SK-N-SH (cell line): ENCODE measurements around the gene CHPF2. TPM values are rescaled to one million over a fixed set of nuclear protein-coding genes. Genes with fewer than 3 reads are reported as not detected.

Source experiments
- CTCF ChIA-PET: fragments of 300-600, 350-600 bp; formaldehyde crosslinking; extraction: SDS; loops from one replicate; lab custom pipeline; 2021; lab: Yijun Ruan, JAX
- POLR2A ChIA-PET: fragments of 350-600 bp; sonication (Branson Sonifier 250); formaldehyde crosslinking; extraction: SDS; loops from one replicate; lab custom pipeline; 2020; ENCODE audit warnings: antibody characterized with exemption, inconsistent platforms; lab: Yijun Ruan, JAX
- DNase-seq: peaks from one replicate; pipeline ENCODE4 v3.0.0; 2012
- H2AFZ ChIP-seq: fragments of 200-600 bp; sonication (generic); 2 replicates; pipeline ENCODE4 v1.8.1; 2016; ENCODE audit warnings: antibody characterized with exemption, mild to moderate bottlenecking, low read depth
- H3F3A ChIP-seq: fragments of 200-600 bp; sonication (generic); replicated peaks from 2 replicates; pipeline ENCODE3; 2016; ENCODE audit warnings: antibody characterized with exemption, mild to moderate bottlenecking; ENCODE audit not compliant: insufficient read depth
- H3K27ac ChIP-seq, 2 experiments: fragments of 200-500 bp in 1 of 2; fragments of 200-600 bp in 1 of 2; sonication (Bioruptor generic) in 1 of 2; sonication (generic), shearing (Covaris generic) in 1 of 2; 2 replicates each; pipeline versions ENCODE4 v1.5.1 to v1.6.1; 2014 to 2016; ENCODE audit warnings: low read depth in 2 of 2, inconsistent platforms in 1 of 2, low read length in 1 of 2, mild to moderate bottlenecking in 1 of 2, mixed read lengths in 1 of 2
- H3K27me3 ChIP-seq: fragments of 200-600 bp; sonication (generic), shearing (Covaris generic); 2 replicates; pipeline ENCODE4 v1.6.1; 2016; ENCODE audit warnings: mixed run types; ENCODE audit not compliant: insufficient read depth
- H3K36me3 ChIP-seq, 2 experiments: fragments of 200-500 bp in 1 of 2; fragments of 200-600 bp in 1 of 2; sonication (Bioruptor generic) in 1 of 2; sonication (generic) in 1 of 2; replicated peaks in 1 of 2; 2 replicates each; pipeline versions ENCODE3 to v1.5.1; 2014 to 2016; ENCODE audit warnings: low read length in 1 of 2, mild to moderate bottlenecking in 1 of 2; ENCODE audit not compliant: insufficient read depth in 2 of 2, control insufficient read depth in 1 of 2
- H3K4me1 ChIP-seq, 2 experiments: fragments of 200-500 bp in 1 of 2; fragments of 200-600 bp in 1 of 2; sonication (Bioruptor generic) in 1 of 2; sonication (generic), shearing (Covaris generic) in 1 of 2; 2 replicates each; pipeline versions ENCODE4 v1.5.1 to v1.6.1; 2014 to 2016; ENCODE audit warnings: low read depth in 1 of 2, low read length in 1 of 2, mixed run types in 1 of 2; ENCODE audit not compliant: insufficient read depth in 2 of 2, control insufficient read depth in 1 of 2
- H3K4me2 ChIP-seq: fragments of 200-600 bp; sonication (generic), shearing (Covaris generic); 2 replicates; pipeline ENCODE4 v1.6.1; 2017; ENCODE audit warnings: mixed run types
- H3K4me3 ChIP-seq, 2 experiments: fragments of 200-500 bp in 1 of 2; fragments of 200-600 bp in 1 of 2; sonication (Bioruptor generic) in 1 of 2; sonication (generic), shearing (Covaris generic) in 1 of 2; 2 replicates each; pipeline versions ENCODE4 v1.5.1 to v1.8.1; 2014 to 2016; ENCODE audit warnings: low read depth in 2 of 2, inconsistent platforms in 1 of 2, low read length in 1 of 2, mild to moderate bottlenecking in 1 of 2, mixed read lengths in 1 of 2, moderate library complexity in 1 of 2
- H3K79me2 ChIP-seq: fragments of 200-600 bp; sonication (generic); 2 replicates; pipeline ENCODE4 v1.8.1; 2017; ENCODE audit warnings: mild to moderate bottlenecking; ENCODE audit not compliant: insufficient read depth
- H3K9ac ChIP-seq: fragments of 200-600 bp; sonication (generic); 2 replicates; pipeline ENCODE4 v1.6.1; 2017; ENCODE audit warnings: mixed run types
- H3K9me2 ChIP-seq: fragments of 200-600 bp; sonication (generic); 2 replicates; pipeline ENCODE4 v1.6.1; 2017; ENCODE audit warnings: mixed run types
- H3K9me3 ChIP-seq: fragments of 200-600 bp; sonication (generic); 2 replicates; pipeline ENCODE4 v1.6.1; 2017; ENCODE audit warnings: mixed run types, mild to moderate bottlenecking, moderate library complexity
- H4K20me1 ChIP-seq: fragments of 200-600 bp; sonication (generic); 2 replicates; pipeline ENCODE4 v1.6.1; 2017; ENCODE audit warnings: mild to moderate bottlenecking, mixed run types; ENCODE audit not compliant: insufficient read depth
- GABPA ChIP-seq: IDR thresholded peaks from 2 replicates; pipeline ENCODE4 v1.4.0; 2012; ENCODE audit warnings: low read depth, mild to moderate bottlenecking
- MEF2A ChIP-seq: IDR thresholded peaks from 2 replicates; pipeline ENCODE4 v1.4.0; 2012; ENCODE audit warnings: low read depth, borderline replicate concordance
- NFIC ChIP-seq: IDR thresholded peaks from 2 replicates; pipeline ENCODE4 v1.4.0; 2012; ENCODE audit warnings: borderline replicate concordance
- RAD21 ChIP-seq: IDR thresholded peaks from 2 replicates; pipeline ENCODE4 v1.6.1; 2012; ENCODE audit warnings: mild to moderate bottlenecking, low read length
- RFX5 ChIP-seq: IDR thresholded peaks from 2 replicates; pipeline ENCODE4 v1.6.1; 2012; ENCODE audit warnings: mild to moderate bottlenecking, improper control_type of control experiment, low read length
- SIN3A ChIP-seq: IDR thresholded peaks from 2 replicates; pipeline ENCODE4 v1.6.1; 2012; ENCODE audit warnings: low read depth, mild to moderate bottlenecking, low read length, moderate library complexity, borderline replicate concordance
- TCF12 ChIP-seq: IDR thresholded peaks from 2 replicates; pipeline ENCODE4 v1.4.0; 2012
- WGBS: methylation state at CpG from one replicate; pipeline ENCODE4 v1.1.6; 2017; ENCODE audit warnings: low lambda C conversion rate; 5-methylcytosine and 5-hydroxymethylcytosine counted together
- polyA plus RNA-seq, 3 experiments: library from polyadenylated mRNA; depleted of rRNA; stranded (reverse); fragments of >200 nt; gene quantifications; 2 replicates each; pipeline ENCODE4 v1.2.3, GENCODE V29; 2012
- TF ChIP-seq, protein P1 (sequence below): IDR thresholded peaks from 2 replicates; pipeline ENCODE4 v1.4.0; 2012; ENCODE audit warnings: low read depth, borderline replicate concordance
- TF ChIP-seq, protein P2 (sequence below): fragments of 150-350 bp; IDR thresholded peaks from 2 replicates; pipeline ENCODE4 v1.6.1; 2017; ENCODE audit warnings: antibody characterized with exemption, low read length, low read depth, borderline replicate concordance
- TF ChIP-seq, protein P3 (sequence below): IDR thresholded peaks from 2 replicates; pipeline ENCODE4 v1.4.0; 2012; ENCODE audit warnings: low read depth, borderline replicate concordance
- TF ChIP-seq, protein P4 (sequence below): IDR thresholded peaks from 2 replicates; pipeline ENCODE4; 2012

Gene CHPF2
- polyA plus RNA-seq, 1 of the 3 experiments (the other 2 are of a cell fraction) = 68.6 TPM

DNA sequence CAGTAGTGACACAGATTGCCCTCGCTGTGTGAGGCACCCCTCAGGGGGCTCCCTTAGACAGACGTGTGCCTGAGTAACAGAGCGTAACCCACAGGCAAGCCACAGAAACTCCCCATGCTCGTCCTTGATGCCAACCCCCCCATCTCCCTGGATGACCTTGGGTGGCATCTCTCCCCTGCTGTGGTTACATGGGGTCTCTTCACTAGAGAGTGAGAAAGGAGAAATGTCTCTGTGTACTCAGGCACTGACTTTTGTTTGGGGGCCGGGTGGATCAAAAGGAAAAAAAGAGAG lies 44.1 kb upstream of the CHPF2 start (continued):
- TF ChIP-seq, protein P1, sequence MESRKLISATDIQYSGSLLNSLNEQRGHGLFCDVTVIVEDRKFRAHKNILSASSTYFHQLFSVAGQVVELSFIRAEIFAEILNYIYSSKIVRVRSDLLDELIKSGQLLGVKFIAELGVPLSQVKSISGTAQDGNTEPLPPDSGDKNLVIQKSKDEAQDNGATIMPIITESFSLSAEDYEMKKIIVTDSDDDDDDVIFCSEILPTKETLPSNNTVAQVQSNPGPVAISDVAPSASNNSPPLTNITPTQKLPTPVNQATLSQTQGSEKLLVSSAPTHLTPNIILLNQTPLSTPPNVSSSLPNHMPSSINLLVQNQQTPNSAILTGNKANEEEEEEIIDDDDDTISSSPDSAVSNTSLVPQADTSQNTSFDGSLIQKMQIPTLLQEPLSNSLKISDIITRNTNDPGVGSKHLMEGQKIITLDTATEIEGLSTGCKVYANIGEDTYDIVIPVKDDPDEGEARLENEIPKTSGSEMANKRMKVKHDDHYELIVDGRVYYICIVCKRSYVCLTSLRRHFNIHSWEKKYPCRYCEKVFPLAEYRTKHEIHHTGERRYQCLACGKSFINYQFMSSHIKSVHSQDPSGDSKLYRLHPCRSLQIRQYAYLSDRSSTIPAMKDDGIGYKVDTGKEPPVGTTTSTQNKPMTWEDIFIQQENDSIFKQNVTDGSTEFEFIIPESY = no peak
- TF ChIP-seq RFX5 (no peak), NFIC (no peak)

DNA sequence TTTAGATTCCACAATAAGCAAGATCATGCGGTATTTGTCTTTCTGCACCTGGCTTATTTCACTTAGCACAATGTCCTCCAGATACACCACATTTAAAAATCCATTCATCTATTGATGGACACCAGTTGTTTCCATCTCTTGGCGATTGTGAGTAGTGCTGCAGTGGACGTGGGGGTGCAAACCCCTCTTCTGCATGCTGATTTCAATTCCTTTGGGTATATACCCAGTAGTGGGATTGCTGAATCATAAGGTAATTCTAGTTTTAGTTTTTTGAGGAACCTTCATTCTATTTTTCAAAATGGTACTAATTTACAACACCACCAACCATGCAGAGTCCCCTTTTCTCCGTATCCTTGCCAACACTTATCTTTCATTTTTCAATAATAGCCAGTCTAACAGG lies 43.2 kb upstream of the CHPF2 start:
- Histone ChIP-seq H3F3A (no peaks in the 10 kb centered on the region), H2AFZ (no peak overlapping the region), H3K27me3 (peaks cover 60% of the 10 kb centered on the region), H3K4me2 (no peak overlapping the region), H3K9ac (no peak overlapping the region), H3K4me3 (no peak overlapping the region), H3K9me3 (no peaks in the 10 kb centered on the region), H4K20me1 (no peaks in the 10 kb centered on the region), H3K36me3 (no peaks in the 10 kb centered on the region), H3K4me1 (no peaks in the 10 kb centered on the region), H3K9me2 (no peaks in the 10 kb centered on the region), H3K79me2 (no peaks in the 10 kb centered on the region), H3K27ac (no peak overlapping the region)
- DNase-seq = no peak
- POLR2A ChIA-PET = no interaction called here
- TF ChIP-seq MEF2A (no peak), GABPA (no peak)
- CTCF ChIA-PET = no interaction called here
- WGBS = 49% methylated on average over 4 of the region's 4 CpGs

DNA sequence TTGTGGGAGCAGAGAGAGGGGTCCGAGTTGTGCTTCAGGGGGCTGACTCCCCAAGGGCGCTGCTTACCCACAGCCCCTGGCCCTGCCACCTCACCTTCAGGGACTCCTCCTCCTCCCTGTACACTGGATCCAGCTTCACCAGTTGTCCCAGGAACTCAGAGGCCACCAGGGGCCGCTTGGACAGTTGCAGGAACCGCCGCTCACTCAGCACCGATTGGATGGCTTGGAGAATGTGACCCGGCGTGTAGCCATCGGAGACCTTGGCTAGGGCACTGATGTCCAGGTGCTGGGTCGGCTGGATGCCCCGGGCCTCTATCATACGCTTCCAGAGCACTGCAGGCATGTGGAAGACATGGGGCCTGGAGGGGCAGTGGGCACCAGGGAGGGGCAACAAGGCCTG lies 40.7 kb upstream of the CHPF2 start:
- H4K20me1 ChIP-seq = no peaks in the 10 kb centered on the region
- TF ChIP-seq, protein P2, sequence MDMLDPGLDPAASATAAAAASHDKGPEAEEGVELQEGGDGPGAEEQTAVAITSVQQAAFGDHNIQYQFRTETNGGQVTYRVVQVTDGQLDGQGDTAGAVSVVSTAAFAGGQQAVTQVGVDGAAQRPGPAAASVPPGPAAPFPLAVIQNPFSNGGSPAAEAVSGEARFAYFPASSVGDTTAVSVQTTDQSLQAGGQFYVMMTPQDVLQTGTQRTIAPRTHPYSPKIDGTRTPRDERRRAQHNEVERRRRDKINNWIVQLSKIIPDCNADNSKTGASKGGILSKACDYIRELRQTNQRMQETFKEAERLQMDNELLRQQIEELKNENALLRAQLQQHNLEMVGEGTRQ = no peak
- TF ChIP-seq GABPA (no peak), RAD21 (no peak), RFX5 (no peak), SIN3A (no peak), TCF12 (no peak)
- TF ChIP-seq, protein P3, sequence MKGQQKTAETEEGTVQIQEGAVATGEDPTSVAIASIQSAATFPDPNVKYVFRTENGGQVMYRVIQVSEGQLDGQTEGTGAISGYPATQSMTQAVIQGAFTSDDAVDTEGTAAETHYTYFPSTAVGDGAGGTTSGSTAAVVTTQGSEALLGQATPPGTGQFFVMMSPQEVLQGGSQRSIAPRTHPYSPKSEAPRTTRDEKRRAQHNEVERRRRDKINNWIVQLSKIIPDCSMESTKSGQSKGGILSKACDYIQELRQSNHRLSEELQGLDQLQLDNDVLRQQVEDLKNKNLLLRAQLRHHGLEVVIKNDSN = no peak
- TF ChIP-seq, protein P4, sequence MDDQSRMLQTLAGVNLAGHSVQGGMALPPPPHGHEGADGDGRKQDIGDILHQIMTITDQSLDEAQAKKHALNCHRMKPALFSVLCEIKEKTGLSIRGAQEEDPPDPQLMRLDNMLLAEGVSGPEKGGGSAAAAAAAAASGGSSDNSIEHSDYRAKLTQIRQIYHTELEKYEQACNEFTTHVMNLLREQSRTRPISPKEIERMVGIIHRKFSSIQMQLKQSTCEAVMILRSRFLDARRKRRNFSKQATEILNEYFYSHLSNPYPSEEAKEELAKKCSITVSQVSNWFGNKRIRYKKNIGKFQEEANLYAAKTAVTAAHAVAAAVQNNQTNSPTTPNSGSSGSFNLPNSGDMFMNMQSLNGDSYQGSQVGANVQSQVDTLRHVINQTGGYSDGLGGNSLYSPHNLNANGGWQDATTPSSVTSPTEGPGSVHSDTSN = no peak
- H2AFZ ChIP-seq = no peak overlapping the region
- H3K4me3 ChIP-seq = no peak overlapping the region
- H3K9ac ChIP-seq = no peak overlapping the region
- no peak overlapping the region for H3K27ac ChIP-seq
- DNase-seq = no peak
- no peaks in the 10 kb centered on the region for H3K36me3 ChIP-seq
- POLR2A ChIA-PET = no interaction called here
- no peaks in the 10 kb centered on the region for H3K79me2 ChIP-seq
- CTCF ChIA-PET = interaction anchor here (1.3 kb wide), 1 partner anchor 25 kb away, joined by 4 read pairs; no protein-coding TSS in a partner anchor
- WGBS = 41% methylated on average over 5 of the region's 12 CpGs
- H3K27me3 ChIP-seq = peaks cover 84% of the 10 kb centered on the region
- no peaks in the 10 kb centered on the region for H3K4me1 ChIP-seq
- no peaks in the 10 kb centered on the region for H3K9me2 ChIP-seq
- no peaks in the 10 kb centered on the region for H3F3A ChIP-seq
- no peak overlapping the region for H3K4me2 ChIP-seq
- H3K9me3 ChIP-seq = no peaks in the 10 kb centered on the region
